HepG2 (cell line): ENCODE data around the gene PHF5A. TPM values are rescaled to one million over a fixed set of nuclear protein-coding genes. Genes with fewer than 3 reads are reported as not detected.

Experiments used
- ATAC-seq: fragments of 200-7000 bp; cut with Tn5 transposase; 3 replicates; pipeline ENCODE4 v1.9.1; 2020; ENCODE audit warnings: mild to moderate bottlenecking, moderate library complexity
- BruUV-seq: library from RNA; stranded (reverse); fragments of 400-500 nt; replicated peaks from 2 replicates; lab custom pipeline; 2021; lab: Mats Ljungman, UMichigan
- CTCF ChIA-PET: fragments of 300-600 bp; formaldehyde crosslinking; extraction: SDS; loops from one replicate; lab custom pipeline; 2021; ENCODE audit warnings: low total read pairs, inconsistent platforms, low intra/inter-chr PET ratio; lab: Yijun Ruan, JAX
- POLR2A ChIA-PET: fragments of 350-600 bp; sonication (Branson Sonifier 250); formaldehyde crosslinking; loops from one replicate; lab custom pipeline; 2020; ENCODE audit warnings: antibody characterized with exemption, inconsistent platforms; lab: Yijun Ruan, JAX
- DNase-seq: peaks from one replicate; pipeline ENCODE4 v3.0.0-alpha.2; 2015; ENCODE audit warnings: low spot score
- FAIRE-seq: peaks from 3 replicates; lab custom pipeline; 2011; peaks lifted over from hg19 to GRCh38; lab: Jason Lieb, UNC
- H2AFZ ChIP-seq: one replicate; pipeline ENCODE4 v1.6.1; 2011; ENCODE audit warnings: low read length, inconsistent platforms
- H3K27ac ChIP-seq: fragments of 300-600 bp; 3 replicates; pipeline ENCODE4 v1.8.0; 2011; ENCODE audit warnings: mixed run types, mild to moderate bottlenecking, mixed read lengths, low read length, inconsistent platforms; ENCODE audit not compliant: insufficient read depth; ENCODE audit errors: extremely low read length
- H3K27me3 ChIP-seq, 2 experiments: fragments of 200-600 bp in 1 of 2; 2 replicates in 1 of 2; 3 replicates in 1 of 2; pipeline versions ENCODE4 v1.6.0 to v1.8.0; 2011; ENCODE audit warnings: low read length in 2 of 2, mild to moderate bottlenecking in 2 of 2, moderate library complexity in 2 of 2, inconsistent platforms in 1 of 2; ENCODE audit not compliant: insufficient read depth in 2 of 2, control insufficient read depth in 1 of 2
- H3K36me3 ChIP-seq, 2 experiments: fragments of 200-600 bp in 1 of 2; replicated peaks in 1 of 2; 2 replicates in 1 of 2; 3 replicates in 1 of 2; pipeline versions ENCODE4 v1.5.1 to v1.8.0; 2011; ENCODE audit warnings: low read length in 2 of 2, inconsistent platforms in 1 of 2; ENCODE audit not compliant: insufficient read depth in 2 of 2, control insufficient read depth in 1 of 2
- H3K4me1 ChIP-seq: 2 replicates; pipeline ENCODE4 v1.5.1; 2012; ENCODE audit warnings: low read length, inconsistent platforms; ENCODE audit not compliant: insufficient read depth
- H3K4me2 ChIP-seq: 2 replicates; pipeline ENCODE4 v1.6.0; 2011; ENCODE audit warnings: low read depth, low read length, inconsistent platforms
- H3K4me3 ChIP-seq, 3 experiments: fragments of 200-600 bp in 1 of 3; sonication (generic), shearing (Covaris generic) in 1 of 3; replicated peaks in 1 of 3; 2 replicates each; pipeline ENCODE4 v1.5.1; 2011 to 2016; ENCODE audit warnings: low read length in 3 of 3, inconsistent platforms in 2 of 3, low read depth in 2 of 3, mild to moderate bottlenecking in 2 of 3, control low read depth in 1 of 3, mixed read lengths in 1 of 3; ENCODE audit not compliant: insufficient read depth in 1 of 3
- H3K79me2 ChIP-seq: one replicate; pipeline ENCODE4 v1.6.1; 2011; ENCODE audit warnings: low read length, inconsistent platforms; ENCODE audit not compliant: insufficient read depth
- H3K9ac ChIP-seq: 2 replicates; pipeline ENCODE4 v1.6.0; 2011; ENCODE audit warnings: mild to moderate bottlenecking, low read depth, low read length, inconsistent platforms; ENCODE audit not compliant: insufficient read depth
- H3K9me3 ChIP-seq: 2 replicates; pipeline ENCODE4 v1.5.1; 2012; ENCODE audit warnings: mild to moderate bottlenecking, low read length
- H4K20me1 ChIP-seq: 2 replicates; pipeline ENCODE4 v1.6.0; 2011; ENCODE audit warnings: inconsistent platforms, mild to moderate bottlenecking, low read length, moderate library complexity; ENCODE audit not compliant: insufficient read depth
- BHLHE40 ChIP-seq: IDR thresholded peaks from 2 replicates; pipeline ENCODE4 v1.6.1; 2011; ENCODE audit warnings: low read length, improper control_type of control experiment
- FOXA1 ChIP-seq, 2 experiments: fragments of 450-650 bp in 1 of 2; sonication (generic) in 1 of 2; formaldehyde crosslinking in 1 of 2; IDR thresholded peaks; 2 replicates each; pipeline versions ENCODE4 v1.4.0 to v1.6.1; 2016 to 2020; ENCODE audit warnings: missing genetic modification reagents in 1 of 2
- FOXC1 ChIP-seq: sonication (generic); formaldehyde crosslinking; IDR thresholded peaks from 2 replicates; pipeline ENCODE4 v1.8.0; 2022; ENCODE audit warnings: mild to moderate bottlenecking, missing genetic modification reagents, borderline replicate concordance
- KAT8 ChIP-seq: IDR thresholded peaks from 2 replicates; pipeline ENCODE4 v1.6.1; 2016; ENCODE audit warnings: missing genetic modification reagents, missing compliant biosample characterization
- RFX1 ChIP-seq: fragments of 450-650 bp; IDR thresholded peaks from 2 replicates; pipeline ENCODE4 v1.6.1; 2017
- TAF1 ChIP-seq: sonication (generic); formaldehyde crosslinking; IDR thresholded peaks from 2 replicates; pipeline ENCODE4 v1.4.0; 2020; ENCODE audit warnings: missing genetic modification reagents
- TBX3 ChIP-seq: fragments of 450-650 bp; IDR thresholded peaks from 2 replicates; pipeline ENCODE4 v1.6.1; 2017; ENCODE audit warnings: antibody characterized with exemption, mild to moderate bottlenecking, inconsistent platforms, borderline replicate concordance
- TSC22D2 ChIP-seq: sonication (generic); formaldehyde crosslinking; IDR thresholded peaks from 2 replicates; pipeline ENCODE4 v1.5.1; 2020; ENCODE audit warnings: missing genetic modification reagents, mild to moderate bottlenecking, borderline replicate concordance
- ZNF318 ChIP-seq: sonication (generic); formaldehyde crosslinking; IDR thresholded peaks from 2 replicates; pipeline ENCODE4 v1.4.0; 2020; ENCODE audit warnings: mild to moderate bottlenecking, missing genetic modification reagents
- ZNF33B ChIP-seq: sonication (generic); formaldehyde crosslinking; IDR thresholded peaks from 2 replicates; pipeline ENCODE4 v1.5.1; 2020; ENCODE audit warnings: mild to moderate bottlenecking, missing genetic modification reagents
- ZNF543 ChIP-seq: sonication (generic); formaldehyde crosslinking; IDR thresholded peaks from 2 replicates; pipeline ENCODE4 v1.4.0; 2020; ENCODE audit warnings: mild to moderate bottlenecking, missing genetic modification reagents
- ZNF704 ChIP-seq: sonication (generic); formaldehyde crosslinking; IDR thresholded peaks from 2 replicates; pipeline ENCODE4 v1.8.1; 2023; ENCODE audit warnings: mild to moderate bottlenecking, inconsistent platforms, moderate library complexity, missing genetic modification reagents, borderline replicate concordance
- WGBS: methylation state at CpG from one replicate; pipeline ENCODE4 v1.1.6; 2017; ENCODE audit warnings: low lambda C conversion rate; 5-methylcytosine and 5-hydroxymethylcytosine counted together
- in situ Hi-C: cut with HindIII; loops from 2 replicates; pipeline ENCODE4 v1.10.0; 2017; ENCODE audit warnings: low pct_unique_long_range_greater_than_20kb; ENCODE audit not compliant: extremely low pct_ligation_motif_present
- intact Hi-C: fragments of 100-400 bp; cut with micrococcal nuclease; formaldehyde crosslinking; loops from one replicate; pipeline ENCODE4 v1.10.0; 2022; ENCODE audit not compliant: unreplicated experiment
- polyA plus RNA-seq, 8 experiments: library from polyadenylated mRNA; depleted of rRNA in 3 of 8; stranded (reverse) in 7 of 8; unstranded in 1 of 8; fragments of >200 nt; fragmentation: Illumina TruSeq in 4 of 8; extraction: Trizol in 4 of 8; gene quantifications; 2 replicates each; pipeline versions ENCODE4 v1.2.1 to v1.2.3, GENCODE V29; 2011 to 2016; ENCODE audit warnings: low read depth in 4 of 8, missing spikeins in 1 of 8, mixed read lengths in 1 of 8; ENCODE audit not compliant: insufficient read depth in 1 of 8
- total RNA-seq, 5 experiments: library from RNA; depleted of rRNA; stranded (reverse); fragments of >200 nt; fragmentation: Illumina TruSeq; extraction: Trizol; gene quantifications; 2 replicates each; pipeline ENCODE4 v1.2.3, GENCODE V29; 2016; ENCODE audit warnings: low read depth in 1 of 5

PHF5A gene
- total and polyA plus RNA-seq, 2 of the 13 experiments (the other 11 are each of a cell fraction or from before 2014, with no cell fraction given), result 56.6 to 105 TPM

- TF ChIP-seq TBX3 (no peak), FOXA1 (IDR thresholded peaks at IDR 0.05) (no peak), FOXA1 (CRISPR knock-in tag; IDR thresholded peaks at IDR 0.05) (no peak), RFX1 (no peak)
- TF ChIP-seq, all 625 proteins: peak for 0
Observed at GRCh38 chr22:41499624-41500280, 31.3 kb upstream of the PHF5A start (continued).

GRCh38 chr22:41498303-41498835 is 29.9 kb upstream of the PHF5A start:
- DNase-seq (no peak), ATAC-seq (no peak), FAIRE-seq (no peak)
- H2AFZ ChIP-seq, result no peak overlapping the region
- H3K27me3 ChIP-seq, result no peaks in the 10 kb centered on the region
- CTCF ChIA-PET, result no interaction called here
- intact Hi-C loops (no loop called here), in situ Hi-C loops (no loop called here)
- H3K36me3 ChIP-seq, result peaks cover 13 to 31% of the 10 kb centered on the region in 2 experiments
- POLR2A ChIA-PET, result interaction anchor here (1.2 kb wide), 1 partner anchor 30 kb away, joined by 3 read pairs; the partner anchor contains the start of genes ACO2 and PHF5A
- no peaks in the 10 kb centered on the region for H4K20me1 ChIP-seq
- BruUV-seq, result no TSS peak
- H3K4me2 ChIP-seq, result no peak overlapping the region
- H3K27ac ChIP-seq, result no peak overlapping the region
- H3K4me3 ChIP-seq, result no peak overlapping the region
- peaks cover 18% of the 10 kb centered on the region for H3K79me2 ChIP-seq
- no peaks in the 10 kb centered on the region for H3K9me3 ChIP-seq
- 94% methylated on average over 6 of the region's 6 CpGs for WGBS
- H3K4me1 ChIP-seq, result no peaks in the 10 kb centered on the region
- no peak overlapping the region for H3K9ac ChIP-seq
- TF ChIP-seq BHLHE40, result no peak
- no peak for TF ChIP-seq ZNF318 (CRISPR knock-in tag)
- TF ChIP-seq TAF1, result no peak
- TF ChIP-seq TSC22D2 (CRISPR knock-in tag), result no peak
- no peak for TF ChIP-seq KAT8
- TF ChIP-seq ZNF33B (CRISPR knock-in tag), result no peak
- no peak for TF ChIP-seq FOXC1
- no peak for TF ChIP-seq ZNF704
- no peak for TF ChIP-seq ZNF543 (CRISPR knock-in tag)
